Stomach (tissue), 9 donors: ENCODE measurements around the gene ABHD12B. TPM values are rescaled to one million over a fixed set of nuclear protein-coding genes. Genes with fewer than 3 reads are reported as not detected.
"Not testable (repeated sequence)": the region's sequence is repeated elsewhere in the genome, so short reads cannot be mapped to it uniquely, and the experiment has no call there.

ENCODE experiments used
- DNase-seq, 2 donors: peaks; one replicate each; pipeline versions ENCODE4 v3.0.0 to v3.0.0-alpha.2; 2013 to 2019
- H3K27ac ChIP-seq, 5 donors: fragments of 200-600 bp in 4 of 5; sonication (generic) in 4 of 5; one replicate each; pipeline ENCODE4 v1.5.1; 2013 to 2019; ENCODE audit warnings: mild to moderate bottlenecking in 1 of 5, moderate library complexity in 1 of 5
- H3K27me3 ChIP-seq, 3 donors: fragments of 200-600 bp; sonication (generic); one replicate each; pipeline ENCODE4 v1.5.1; 2017 to 2019; ENCODE audit warnings: mixed run types in 1 of 3
- H3K36me3 ChIP-seq, 4 donors: fragments of 200-600 bp; sonication (generic); 1 replicate in 3 of 4; 2 replicates in 1 of 4; pipeline ENCODE4 v1.5.1; 2016 to 2019
- H3K4me1 ChIP-seq, 4 donors: fragments of 200-600 bp; sonication (generic); one replicate each; pipeline ENCODE4 v1.5.1; 2016 to 2019
- H3K4me3 ChIP-seq, 4 donors: fragments of 200-600 bp; sonication (generic) in 3 of 4; one replicate each; pipeline ENCODE4 v1.5.1; 2016 to 2019; ENCODE audit warnings: mild to moderate bottlenecking in 1 of 4
- H3K9me3 ChIP-seq, 4 donors: fragments of 200-600 bp; sonication (generic); one replicate each; pipeline ENCODE4 v1.5.1; 2016 to 2019
- CTCF ChIP-seq, 7 experiments: fragments of 450-650 bp in 4 of 7; fragments of 200-600 bp in 3 of 7; sonication (generic) in 3 of 7; IDR thresholded peaks; one replicate each; pipeline ENCODE4 v1.5.1; 2016 to 2019; ENCODE audit warnings: antibody characterized with exemption in 7 of 7, control low read depth in 2 of 7, mild to moderate bottlenecking in 1 of 7
- EP300 ChIP-seq: sonication (generic); formaldehyde crosslinking; IDR thresholded peaks from one replicate; pipeline ENCODE4 v1.6.1; 2017; ENCODE audit warnings: antibody characterized with exemption
- POLR2A ChIP-seq, 4 donors: fragments of 450-650 bp; IDR thresholded peaks; one replicate each; pipeline ENCODE4 v1.6.1; 2016; ENCODE audit warnings: antibody characterized with exemption in 4 of 4, control low read depth in 2 of 4, mild to moderate bottlenecking in 1 of 4, moderate library complexity in 1 of 4
- POLR2AphosphoS5 ChIP-seq, 3 donors: sonication (generic); formaldehyde crosslinking; IDR thresholded peaks; one replicate each; pipeline ENCODE4 v1.6.1; 2016; ENCODE audit warnings: antibody characterized with exemption in 3 of 3
- WGBS, 5 donors: extraction: QIAGEN DNeasy Blood & Tissue Kit in 3 of 5; methylation state at CpG; one replicate each; pipeline versions ENCODE4 v1.1.5 to v1.1.7; 2013 to 2018; 5-methylcytosine and 5-hydroxymethylcytosine counted together
- intact Hi-C: fragments of 100-400 bp; cut with DNase I; formaldehyde crosslinking; loops from one replicate; pipeline ENCODE4 v1.15.1; 2023; ENCODE audit warnings: low total_unique reads
- polyA plus RNA-seq, 3 donors: library from polyadenylated mRNA; stranded (reverse); fragments of 200-250 nt; gene quantifications; one replicate each; pipeline ENCODE4 v1.2.3, GENCODE V29; 2013
- total RNA-seq, 5 donors: library from RNA; depleted of rRNA; stranded (reverse); fragments of >200 nt; gene quantifications; one replicate each; pipeline versions ENCODE4 v1.1.0 to v1.2.3, GENCODE V29; 2014 to 2016
- donor health status: healthy with polysubstance abuse.
- donor health status: Bipolar disorder and iron deficiency.
- donor health status: healthy.

The ABHD12B gene
- total and polyA plus RNA-seq, 8 donors = 0.23 TPM; not detected in 7

DNA sequence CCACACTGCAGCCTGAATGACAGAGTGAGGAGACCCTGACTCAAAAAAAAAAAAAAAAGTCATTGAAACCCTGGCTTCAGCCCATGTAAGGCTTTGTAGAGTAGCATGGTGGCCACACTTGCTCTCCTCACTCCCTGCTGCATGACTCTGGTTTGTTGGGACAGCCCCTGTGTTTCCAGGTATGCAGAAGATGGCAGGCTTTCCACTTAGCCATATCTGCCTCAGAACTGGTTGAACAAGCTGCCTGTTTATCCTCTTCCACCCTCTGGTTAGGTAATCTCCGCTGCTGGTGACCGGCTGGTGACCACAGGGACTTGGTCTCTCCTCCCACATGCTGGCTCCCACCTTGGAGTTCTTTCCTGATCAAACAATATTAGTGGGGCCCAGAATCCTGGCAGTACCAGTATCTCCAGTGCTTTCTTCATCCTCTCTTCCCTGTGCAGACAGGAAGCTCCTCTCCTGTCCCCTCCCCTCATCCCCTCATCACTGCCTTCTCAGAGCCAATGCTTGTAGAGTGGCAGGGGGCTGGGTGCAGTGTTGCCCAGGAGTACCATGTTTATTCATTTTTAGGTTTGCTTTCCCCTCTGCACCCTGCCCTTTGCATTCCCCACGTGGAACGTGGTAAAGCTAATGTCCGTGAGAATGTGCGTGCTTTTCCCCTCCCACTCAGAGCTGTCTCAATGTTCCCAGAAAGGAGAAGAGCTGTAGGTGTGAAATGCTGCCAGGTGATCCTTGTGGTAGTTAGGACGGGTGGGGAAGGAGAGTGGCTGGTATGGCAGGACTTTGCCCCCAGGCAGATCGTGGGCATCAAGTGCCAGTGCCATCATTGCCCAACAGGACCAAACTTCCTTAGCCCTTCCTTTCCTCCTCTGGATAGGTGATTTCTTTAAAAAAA lies 11.3 kb downstream of the ABHD12B start:
- peak; percentile 26 to 56 for DNase-seq
- intact Hi-C loops = no loop called here
- Histone ChIP-seq H3K27me3 (peaks cover 0 to 13% (median 0%) of the 10 kb centered on the region in 3 donors), H3K9me3 (no peaks in the 10 kb centered on the region), H3K27ac (no peak overlapping the region), H3K4me3 (no peak overlapping the region), H3K36me3 (peaks cover 0 to 3% (median 0%) of the 10 kb centered on the region in 4 donors), H3K4me1 (peaks cover 0 to 5% (median 0%) of the 10 kb centered on the region in 4 donors)
- TF ChIP-seq POLR2A (IDR thresholded peaks at IDR 0.05) = no peak
- TF ChIP-seq CTCF (IDR thresholded peaks at IDR 0.05) = no peak
- no peak for TF ChIP-seq EP300
- peak in 1 of 3 donors; percentile 44 for TF ChIP-seq POLR2AphosphoS5 (IDR thresholded peaks at IDR 0.05)
- 34 to 56% (median 50%) methylated on average over 8 of the region's 8 CpGs for WGBS, 5 donors

DNA sequence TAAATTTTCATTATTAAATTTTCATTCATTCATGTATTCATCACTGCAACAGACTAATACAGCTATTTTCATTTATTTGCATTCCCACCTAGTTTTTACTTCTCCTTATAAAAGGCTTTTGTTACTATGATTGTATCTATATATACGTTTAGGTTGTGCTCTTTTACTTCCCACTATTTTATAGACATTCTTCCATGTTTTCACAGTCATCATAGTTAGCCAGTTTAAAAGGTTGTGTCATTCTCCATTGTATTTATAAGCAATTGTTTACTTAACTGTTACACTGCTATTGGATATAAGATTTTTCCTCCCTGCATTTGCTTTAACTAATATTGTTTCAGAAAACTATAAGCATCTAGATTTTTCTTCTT lies 12.0 kb downstream of the ABHD12B start:
- Histone ChIP-seq H3K36me3 (peaks cover 0 to 1% (median 0%) of the 10 kb centered on the region in 4 donors), H3K9me3 (no peaks in the 10 kb centered on the region), H3K27me3 (peaks cover 0 to 13% (median 0%) of the 10 kb centered on the region in 3 donors), H3K4me1 (peaks cover 0 to 5% (median 0%) of the 10 kb centered on the region in 4 donors), H3K4me3 (no peak overlapping the region), H3K27ac (no peak overlapping the region)
- TF ChIP-seq POLR2AphosphoS5 (IDR thresholded peaks at IDR 0.05) = no peak
- no peak for TF ChIP-seq EP300
- TF ChIP-seq CTCF (IDR thresholded peaks at IDR 0.05) = no peak
- no peak for TF ChIP-seq POLR2A (IDR thresholded peaks at IDR 0.05)
- intact Hi-C loops = no loop called here
- no peak for DNase-seq
- WGBS, 5 donors = 35 to 60% (median 45%) methylated on average over 1 of the region's 1 CpG

GRCh38 chr14:50887476-50887875 lies 15.6 kb downstream of the ABHD12B start:
- H3K9me3 ChIP-seq = no peaks in the 10 kb centered on the region
- peaks cover 0 to 13% (median 0%) of the 10 kb centered on the region in 3 donors for H3K27me3 ChIP-seq
- intact Hi-C loops = no loop called here
- no peaks in the 10 kb centered on the region for H3K36me3 ChIP-seq
- H3K4me1 ChIP-seq = peaks cover 0 to 5% (median 0%) of the 10 kb centered on the region in 4 donors
- no peak for TF ChIP-seq EP300
- no peak for TF ChIP-seq POLR2AphosphoS5 (IDR thresholded peaks at IDR 0.05)
- no peak for TF ChIP-seq POLR2A (IDR thresholded peaks at IDR 0.05)
- no peak for TF ChIP-seq CTCF (IDR thresholded peaks at IDR 0.05)
- H3K27ac ChIP-seq = no peak overlapping the region
- DNase-seq = no peak
- H3K4me3 ChIP-seq = no peak overlapping the region

- Histone ChIP-seq H3K9me3 (no peaks in the 10 kb centered on the region), H3K27me3 (no peaks in the 10 kb centered on the region), H3K4me1 (no peaks in the 10 kb centered on the region), H3K36me3 (no peaks in the 10 kb centered on the region), H3K27ac (no peak overlapping the region), H3K4me3 (no peak overlapping the region)
- DNase-seq = no peak
- TF ChIP-seq POLR2A (IDR thresholded peaks at IDR 0.05) (no peak), CTCF (IDR thresholded peaks at IDR 0.05) (no peak), POLR2AphosphoS5 (IDR thresholded peaks at IDR 0.05) (no peak), EP300 (no peak)
- intact Hi-C loops = no loop called here
- 73 to 84% (median 78%) methylated on average over 5 of the region's 5 CpGs for WGBS, 5 donors
Measured at GRCh38 chr14:50892255-50892654, 20.4 kb downstream of the ABHD12B start.

- H3K27me3 ChIP-seq, H3K9me3 ChIP-seq, H3K27ac ChIP-seq, H3K4me1 ChIP-seq, H3K4me3 ChIP-seq, DNase-seq, H3K36me3 ChIP-seq, intact Hi-C loops: not testable (repeated sequence)
- 66 to 86% (median 82%) methylated on average over 4 to 7 of the region's 7 CpGs for WGBS, 5 donors
Measured at GRCh38 chr14:50896421-50896820, 24.6 kb downstream of the ABHD12B start.

- intact Hi-C loops, H3K4me3 ChIP-seq, H3K36me3 ChIP-seq, H3K9me3 ChIP-seq, H3K4me1 ChIP-seq, H3K27ac ChIP-seq, DNase-seq, H3K27me3 ChIP-seq: not testable (repeated sequence)
- 70 to 90% (median 88%) methylated on average over 1 of the region's 1 CpG for WGBS, 5 donors
Measured at GRCh38 chr14:50897005-50897404, 25.2 kb downstream of the ABHD12B start.
